GM12878 (cell line): ENCODE results near the gene CDH7. TPM values are rescaled to one million over a fixed set of nuclear protein-coding genes. Genes with fewer than 3 reads are reported as not detected.

Experiments used
- ATAC-seq: fragments of 200-7000 bp; cut with Tn5 transposase; 3 replicates; pipeline ENCODE4 v1.9.1; 2020; ENCODE audit warnings: mild to moderate bottlenecking, moderate library complexity
- BruUV-seq: library from RNA; stranded (reverse); fragments of 400-500 nt; replicated peaks from 2 replicates; lab custom pipeline; 2021; lab: Mats Ljungman, UMichigan
- CTCF ChIA-PET: fragments of 300-600 bp; sonication (Branson Sonifier 250); formaldehyde crosslinking; extraction: SDS; loops from one replicate; lab custom pipeline; 2021; ENCODE audit warnings: inconsistent platforms; lab: Yijun Ruan, JAX
- POLR2A ChIA-PET: fragments of 350-600 bp; formaldehyde crosslinking; extraction: SDS; loops from one replicate; lab custom pipeline; 2021; ENCODE audit warnings: inconsistent platforms; lab: Charles Lee
- RAD21 ChIA-PET: fragments of 300-600 bp; sonication (Branson Sonifier 250); formaldehyde crosslinking; loops from one replicate; lab custom pipeline; 2023; ENCODE audit warnings: antibody characterized with exemption; ENCODE audit not compliant: unreplicated experiment; lab: Charles Lee
- SMC1A ChIA-PET: fragments of 300-600 bp; sonication (Branson Sonifier 250); formaldehyde crosslinking; loops from one replicate; lab custom pipeline; 2023; ENCODE audit not compliant: unreplicated experiment, uncharacterized antibody; lab: Charles Lee
- DNase-seq: peaks from one replicate; pipeline ENCODE4 v3.0.0-alpha.2; 2011; ENCODE audit warnings: low read depth, low spot score
- FAIRE-seq: peaks from 3 replicates; lab custom pipeline; 2011; peaks lifted over from hg19 to GRCh38; lab: Jason Lieb, UNC
- H2AFZ ChIP-seq: 2 replicates; pipeline ENCODE4 v1.6.0; 2011; ENCODE audit warnings: low read depth, low read length, control low read depth; ENCODE audit not compliant: control insufficient read depth
- H3K27ac ChIP-seq: 2 replicates; pipeline ENCODE4 v1.5.1; 2011; ENCODE audit warnings: control low read depth; ENCODE audit not compliant: control insufficient read depth, insufficient read depth
- H3K27me3 ChIP-seq, 2 experiments: replicated peaks in 1 of 2; 2 replicates each; pipeline versions ENCODE4 v1.6.0 to v1.6.1; 2011; ENCODE audit warnings: low read length in 1 of 2; ENCODE audit not compliant: control insufficient read depth in 2 of 2, insufficient read depth in 2 of 2
- H3K36me3 ChIP-seq, 2 experiments: 2 replicates each; pipeline ENCODE4 v1.5.1; 2011; ENCODE audit warnings: low read length in 1 of 2; ENCODE audit not compliant: control insufficient read depth in 2 of 2, insufficient read depth in 2 of 2
- H3K4me1 ChIP-seq: 2 replicates; pipeline ENCODE4 v1.6.1; 2011; ENCODE audit warnings: mild to moderate bottlenecking, low read length, moderate library complexity, mixed read lengths; ENCODE audit not compliant: control insufficient read depth, insufficient read depth
- H3K4me2 ChIP-seq: 2 replicates; pipeline ENCODE4 v1.6.0; 2011; ENCODE audit warnings: control low read depth; ENCODE audit not compliant: control insufficient read depth, insufficient read depth
- H3K4me3 ChIP-seq: fragments of 200-600 bp; sonication (generic); 2 replicates; pipeline ENCODE4 v1.5.1; 2016
- H3K79me2 ChIP-seq: 2 replicates; pipeline ENCODE4 v1.6.0; 2011; ENCODE audit warnings: low read length; ENCODE audit not compliant: control insufficient read depth, insufficient read depth
- H3K9ac ChIP-seq: 2 replicates; pipeline ENCODE4 v1.8.0; 2011; ENCODE audit warnings: low read length, control low read depth, mixed read lengths; ENCODE audit not compliant: control insufficient read depth, insufficient read depth
- H3K9me3 ChIP-seq: replicated peaks from 3 replicates; pipeline ENCODE4 v1.5.1; 2011; ENCODE audit warnings: mild to moderate bottlenecking, low read length; ENCODE audit not compliant: control insufficient read depth, insufficient read depth
- H4K20me1 ChIP-seq: 2 replicates; pipeline ENCODE4 v1.6.0; 2011; ENCODE audit not compliant: control insufficient read depth, insufficient read depth
- ATF3 ChIP-seq: IDR thresholded peaks from 2 replicates; pipeline ENCODE4 v1.6.1; 2011; ENCODE audit warnings: low read depth, mild to moderate bottlenecking, low read length, moderate library complexity, borderline replicate concordance; ENCODE audit errors: extremely low read depth
- BRCA1 ChIP-seq: IDR thresholded peaks from 2 replicates; pipeline ENCODE4 v1.6.1; 2011; ENCODE audit warnings: low read depth, low read length, improper control_type of control experiment
- CEBPZ ChIP-seq: fragments of 150-350 bp; IDR thresholded peaks from 2 replicates; pipeline ENCODE4 v1.6.1; 2016; ENCODE audit warnings: low read depth, low read length
- CREB1 ChIP-seq: IDR thresholded peaks from 2 replicates; pipeline ENCODE4 v1.6.1; 2012; ENCODE audit warnings: low read depth, mild to moderate bottlenecking, inconsistent platforms
- EGR1 ChIP-seq, 2 experiments: IDR thresholded peaks; 1 replicate in 1 of 2; 2 replicates in 1 of 2; pipeline ENCODE4 v1.6.1; 2011 to 2012; ENCODE audit warnings: low read depth in 2 of 2, low read length in 2 of 2, borderline replicate concordance in 1 of 2, mild to moderate bottlenecking in 1 of 2, moderate library complexity in 1 of 2
- EP300 ChIP-seq, 2 experiments: fragments of 150-350 bp in 1 of 2; IDR thresholded peaks; 2 replicates each; pipeline ENCODE4 v1.6.1; 2011 to 2012; ENCODE audit warnings: low read depth in 2 of 2, low read length in 2 of 2, borderline replicate concordance in 1 of 2, improper control_type of control experiment in 1 of 2, inconsistent platforms in 1 of 2; ENCODE audit not compliant: control insufficient read depth in 1 of 2
- IKZF2 ChIP-seq, 2 experiments: fragments of 450-650 bp; IDR thresholded peaks; 2 replicates each; pipeline ENCODE4 v1.6.1; 2017; ENCODE audit warnings: mild to moderate bottlenecking in 2 of 2, moderate library complexity in 2 of 2
- KDM1A ChIP-seq: fragments of 200-600 bp; sonication (generic); IDR thresholded peaks from 2 replicates; pipeline ENCODE4 v1.6.1; 2016; ENCODE audit warnings: borderline replicate concordance
- KLF5 ChIP-seq: fragments of 450-650 bp; IDR thresholded peaks from 2 replicates; pipeline ENCODE4 v1.6.1; 2014; ENCODE audit warnings: mild to moderate bottlenecking; ENCODE audit not compliant: partially characterized antibody
- MTA2 ChIP-seq: fragments of 450-650 bp; IDR thresholded peaks from 2 replicates; pipeline ENCODE4 v1.6.1; 2016; ENCODE audit warnings: low read depth, mild to moderate bottlenecking, moderate library complexity
- PAX8 ChIP-seq: fragments of 450-650 bp; IDR thresholded peaks from 2 replicates; pipeline ENCODE4 v1.6.1; 2017; ENCODE audit warnings: mild to moderate bottlenecking, moderate library complexity
- POLR2A ChIP-seq: IDR thresholded peaks from 2 replicates; pipeline ENCODE4 v1.6.1; 2011; ENCODE audit warnings: low read depth, mild to moderate bottlenecking, low read length
- SIN3A ChIP-seq: IDR thresholded peaks from 2 replicates; pipeline ENCODE4 v1.6.1; 2012; ENCODE audit warnings: low read depth, low read length, improper control_type of control experiment
- SP1 ChIP-seq: IDR thresholded peaks from one replicate; pipeline ENCODE4 v1.6.1; 2011; ENCODE audit warnings: low read depth, low read length
- STAT3 ChIP-seq: IDR thresholded peaks from 2 replicates; pipeline ENCODE4 v1.6.1; 2011; ENCODE audit warnings: low read depth, low read length, improper control_type of control experiment
- TCF3 ChIP-seq: IDR thresholded peaks from 2 replicates; pipeline ENCODE4 v1.6.1; 2012; ENCODE audit warnings: low read depth, mild to moderate bottlenecking, low read length, borderline replicate concordance; ENCODE audit not compliant: insufficient read depth
- TCF7 ChIP-seq: IDR thresholded peaks from 2 replicates; pipeline ENCODE4 v1.6.1; 2014; ENCODE audit warnings: antibody characterized with exemption, borderline replicate concordance
- ZNF207 ChIP-seq: fragments of 450-650 bp; IDR thresholded peaks from 2 replicates; pipeline ENCODE4 v1.6.1; 2014; ENCODE audit warnings: antibody characterized with exemption, mild to moderate bottlenecking, borderline replicate concordance
- WGBS: methylation state at CpG from one replicate; pipeline ENCODE4 v1.1.6; 2016; ENCODE audit warnings: low lambda C conversion rate; ENCODE audit not compliant: insufficient replicate concordance, insufficient coverage; ENCODE audit errors: missing lambda C conversion rate; 5-methylcytosine and 5-hydroxymethylcytosine counted together
- in situ Hi-C: fragments of 300-500 bp; cut with MboI; formaldehyde crosslinking; loops from 9 replicates; pipeline ENCODE4 v1.14.3; 2018; ENCODE audit warnings: mixed read lengths
- intact Hi-C: fragments of 100-400 bp; cut with micrococcal nuclease; formaldehyde crosslinking; loops from one replicate; pipeline ENCODE4 v1.14.2; 2022; ENCODE audit not compliant: unreplicated experiment
- polyA plus RNA-seq, 11 experiments: library from polyadenylated mRNA; depleted of rRNA in 4 of 11; unstranded in 6 of 11; stranded (reverse) in 5 of 11; fragments of >200 nt; fragmentation: Nextera tagmentation in 4 of 11; fragmentation: Illumina TruSeq in 1 of 11; extraction: Ambion mirVana in 4 of 11; extraction: Trizol in 1 of 11; gene quantifications; 1 replicate in 1 of 11; 2 replicates in 10 of 11; pipeline versions ENCODE4 v1.2.1 to v1.2.3, GENCODE V29; 2011 to 2016; ENCODE audit warnings: inconsistent platforms in 2 of 11, missing spikeins in 2 of 11, low read depth in 1 of 11
- total RNA-seq, 4 experiments: library from RNA; depleted of rRNA in 3 of 4; stranded (reverse); fragments of >200 nt in 3 of 4; fragmentation: Illumina TruSeq in 1 of 4; extraction: Trizol in 1 of 4; gene quantifications; 2 replicates each; pipeline versions ENCODE4 v1.2.1 to v1.2.3, GENCODE V29; 2013 to 2021
- TF ChIP-seq, protein P1 (sequence below): fragments of 450-650 bp; IDR thresholded peaks from 2 replicates; pipeline ENCODE4 v1.6.1; 2017; ENCODE audit warnings: antibody characterized with exemption, mild to moderate bottlenecking, moderate library complexity

CDH7 gene
- total and polyA plus RNA-seq, 10 of the 15 experiments (the other 5 are each of a cell fraction or from before 2014, with no cell fraction given), result 0.03 TPM; not detected in 9

DNA sequence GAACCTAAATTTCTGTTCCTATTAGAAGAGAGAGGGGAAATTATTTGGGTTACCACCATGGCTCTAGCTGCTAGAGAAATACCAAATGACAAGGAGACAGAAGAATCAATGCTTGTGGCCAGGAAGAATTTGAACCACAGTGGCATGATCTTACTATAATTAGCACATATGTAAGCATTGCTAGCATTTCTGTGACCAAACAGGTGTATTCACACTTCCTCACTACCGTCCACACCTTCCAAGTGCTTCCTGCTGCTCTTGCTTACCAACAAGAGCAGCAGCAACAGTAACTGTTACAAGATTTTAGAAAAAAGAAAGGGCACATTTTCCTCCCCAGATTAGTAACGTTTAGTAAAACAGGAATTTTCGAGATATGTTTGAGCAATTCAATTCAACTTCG lies 60.5 kb downstream of the CDH7 start (continued):
- no peak for TF ChIP-seq STAT3
- no peak for TF ChIP-seq TCF7
- TF ChIP-seq EP300 (IDR thresholded peaks at IDR 0.05; ENCODE audit: borderline replicate concordance in 1 of 2, control insufficient read depth in 1 of 2, low read depth in 2 of 2, low read length in 2 of 2), result no peak
- TF ChIP-seq KLF5, result no peak
- TF ChIP-seq TCF3, result no peak
- TF ChIP-seq, protein P1, sequence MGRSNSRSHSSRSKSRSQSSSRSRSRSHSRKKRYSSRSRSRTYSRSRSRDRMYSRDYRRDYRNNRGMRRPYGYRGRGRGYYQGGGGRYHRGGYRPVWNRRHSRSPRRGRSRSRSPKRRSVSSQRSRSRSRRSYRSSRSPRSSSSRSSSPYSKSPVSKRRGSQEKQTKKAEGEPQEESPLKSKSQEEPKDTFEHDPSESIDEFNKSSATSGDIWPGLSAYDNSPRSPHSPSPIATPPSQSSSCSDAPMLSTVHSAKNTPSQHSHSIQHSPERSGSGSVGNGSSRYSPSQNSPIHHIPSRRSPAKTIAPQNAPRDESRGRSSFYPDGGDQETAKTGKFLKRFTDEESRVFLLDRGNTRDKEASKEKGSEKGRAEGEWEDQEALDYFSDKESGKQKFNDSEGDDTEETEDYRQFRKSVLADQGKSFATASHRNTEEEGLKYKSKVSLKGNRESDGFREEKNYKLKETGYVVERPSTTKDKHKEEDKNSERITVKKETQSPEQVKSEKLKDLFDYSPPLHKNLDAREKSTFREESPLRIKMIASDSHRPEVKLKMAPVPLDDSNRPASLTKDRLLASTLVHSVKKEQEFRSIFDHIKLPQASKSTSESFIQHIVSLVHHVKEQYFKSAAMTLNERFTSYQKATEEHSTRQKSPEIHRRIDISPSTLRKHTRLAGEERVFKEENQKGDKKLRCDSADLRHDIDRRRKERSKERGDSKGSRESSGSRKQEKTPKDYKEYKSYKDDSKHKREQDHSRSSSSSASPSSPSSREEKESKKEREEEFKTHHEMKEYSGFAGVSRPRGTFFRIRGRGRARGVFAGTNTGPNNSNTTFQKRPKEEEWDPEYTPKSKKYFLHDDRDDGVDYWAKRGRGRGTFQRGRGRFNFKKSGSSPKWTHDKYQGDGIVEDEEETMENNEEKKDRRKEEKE, result no peak
- no peak for TF ChIP-seq PAX8
- TF ChIP-seq EGR1 (IDR thresholded peaks at IDR 0.05; ENCODE audit: borderline replicate concordance in 1 of 2, low read depth in 2 of 2, low read length in 2 of 2), result no peak
- no peak for TF ChIP-seq KDM1A
- no peak for TF ChIP-seq SIN3A
- TF ChIP-seq IKZF2 (IDR thresholded peaks at IDR 0.05), result no peak

DNA sequence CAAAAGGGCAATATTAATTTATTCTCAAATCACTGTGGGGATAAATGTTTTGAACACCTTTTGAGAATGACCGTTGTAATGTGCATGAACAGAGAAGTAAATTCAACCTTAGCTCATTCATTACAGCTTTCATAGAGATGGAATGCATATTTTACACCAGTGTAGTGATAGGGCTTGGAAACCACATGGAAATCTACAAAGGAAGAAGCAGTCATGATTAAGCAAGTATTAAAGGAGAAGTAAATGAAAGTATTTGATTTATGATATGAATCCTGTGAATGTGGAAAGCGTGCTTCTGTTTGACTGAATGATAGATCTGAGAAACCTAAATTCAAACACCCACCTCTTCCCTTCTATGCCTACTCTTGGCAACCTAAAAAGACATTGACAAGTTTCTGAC lies 64.7 kb downstream of the CDH7 start:
- Histone ChIP-seq H3K4me3 (no peak overlapping the region), H4K20me1 (no peaks in the 10 kb centered on the region), H3K79me2 (no peaks in the 10 kb centered on the region), H3K9me3 (no peaks in the 10 kb centered on the region), H3K36me3 (no peaks in the 10 kb centered on the region), H3K9ac (no peak overlapping the region), H3K27me3 (no peaks in the 10 kb centered on the region), H2AFZ (no peak overlapping the region), H3K27ac (no peak overlapping the region), H3K4me2 (no peak overlapping the region), H3K4me1 (no peaks in the 10 kb centered on the region)
- CTCF ChIA-PET, result no interaction called here
- no TSS peak for BruUV-seq
- WGBS, result 3% methylated on average over 2 of the region's 2 CpGs
- FAIRE-seq (no peak), ATAC-seq (no peak), DNase-seq (no peak)
- POLR2A ChIA-PET, result no interaction called here
- RAD21 ChIA-PET, result no interaction called here
- in situ Hi-C loops (no loop called here), intact Hi-C loops (no loop called here)
- SMC1A ChIA-PET, result no interaction called here
- TF ChIP-seq BRCA1 (no peak), POLR2A (no peak), SP1 (no peak), ZNF207 (no peak), KLF5 (no peak), CREB1 (no peak), ATF3 (no peak), MTA2 (no peak), CEBPZ (no peak)
